Keratinocyte (primary cell): Measurements from ENCODE around the gene SLC39A3.

Experiments used
- EZH2 ChIP-seq: IDR thresholded peaks from one replicate; pipeline ENCODE4 v1.6.1; 2012; ENCODE audit warnings: inconsistent platforms, mild to moderate bottlenecking, low read length, moderate library complexity
- TF ChIP-seq, protein P1 (sequence below), 3 experiments: IDR thresholded peaks in 1 of 3; conservative IDR thresholded peaks in 1 of 3; optimal IDR thresholded peaks in 1 of 3; 2 replicates in 2 of 3; 3 replicates in 1 of 3; pipeline versions ENCODE3 to v1.5.1; 2011; ENCODE audit warnings: low read length in 3 of 3, mild to moderate bottlenecking in 3 of 3, moderate library complexity in 2 of 3, control low read depth in 1 of 3, inconsistent platforms in 1 of 3; ENCODE audit not compliant: insufficient read depth in 2 of 3; ENCODE audit errors: extremely low read depth in 1 of 3

DNA sequence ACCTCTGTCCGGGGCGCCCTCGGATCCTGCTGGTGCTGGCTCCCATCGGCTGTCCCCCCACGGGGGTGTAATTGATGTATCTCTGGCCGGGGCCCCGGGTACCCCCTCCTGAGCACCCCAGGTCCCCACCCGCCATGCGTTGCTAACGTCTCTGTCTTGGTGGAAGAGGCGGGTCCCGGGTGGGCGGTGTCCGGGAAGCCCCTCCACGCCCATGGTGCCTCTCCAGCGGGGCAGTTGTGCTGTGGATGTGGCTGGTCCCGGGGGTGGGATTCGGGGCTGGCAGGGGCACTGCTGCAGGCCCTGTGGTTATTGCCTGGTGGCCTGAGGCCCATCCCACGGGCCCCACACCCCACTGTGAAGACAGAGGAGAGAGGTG, 23.6 kb downstream of the SLC39A3 start:
- TF ChIP-seq, protein P1, sequence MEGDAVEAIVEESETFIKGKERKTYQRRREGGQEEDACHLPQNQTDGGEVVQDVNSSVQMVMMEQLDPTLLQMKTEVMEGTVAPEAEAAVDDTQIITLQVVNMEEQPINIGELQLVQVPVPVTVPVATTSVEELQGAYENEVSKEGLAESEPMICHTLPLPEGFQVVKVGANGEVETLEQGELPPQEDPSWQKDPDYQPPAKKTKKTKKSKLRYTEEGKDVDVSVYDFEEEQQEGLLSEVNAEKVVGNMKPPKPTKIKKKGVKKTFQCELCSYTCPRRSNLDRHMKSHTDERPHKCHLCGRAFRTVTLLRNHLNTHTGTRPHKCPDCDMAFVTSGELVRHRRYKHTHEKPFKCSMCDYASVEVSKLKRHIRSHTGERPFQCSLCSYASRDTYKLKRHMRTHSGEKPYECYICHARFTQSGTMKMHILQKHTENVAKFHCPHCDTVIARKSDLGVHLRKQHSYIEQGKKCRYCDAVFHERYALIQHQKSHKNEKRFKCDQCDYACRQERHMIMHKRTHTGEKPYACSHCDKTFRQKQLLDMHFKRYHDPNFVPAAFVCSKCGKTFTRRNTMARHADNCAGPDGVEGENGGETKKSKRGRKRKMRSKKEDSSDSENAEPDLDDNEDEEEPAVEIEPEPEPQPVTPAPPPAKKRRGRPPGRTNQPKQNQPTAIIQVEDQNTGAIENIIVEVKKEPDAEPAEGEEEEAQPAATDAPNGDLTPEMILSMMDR (optimal IDR thresholded peaks at IDR 0.05 in 1 of 3, IDR thresholded peaks at IDR 0.05 in 1 of 3, conservative IDR thresholded peaks at IDR 0.05 in 1 of 3; ENCODE audit: extremely low read depth in 1 of 3, insufficient read depth in 2 of 3, low read length in 3 of 3), result no peak
- no peak for TF ChIP-seq EZH2
